ENCODE results near the gene ZNF71. TPM values are rescaled to one million over a fixed set of nuclear protein-coding genes. Genes with fewer than 3 reads are reported as not detected.
"Not testable (repeated sequence)": the region's sequence is repeated elsewhere in the genome, so short reads cannot be mapped to it uniquely, and the experiment has no call there.

Gene ZNF71
- total and polyA plus RNA-seq, 5 donors, result 5.0 to 7.5 (median 6.4) TPM

DNA sequence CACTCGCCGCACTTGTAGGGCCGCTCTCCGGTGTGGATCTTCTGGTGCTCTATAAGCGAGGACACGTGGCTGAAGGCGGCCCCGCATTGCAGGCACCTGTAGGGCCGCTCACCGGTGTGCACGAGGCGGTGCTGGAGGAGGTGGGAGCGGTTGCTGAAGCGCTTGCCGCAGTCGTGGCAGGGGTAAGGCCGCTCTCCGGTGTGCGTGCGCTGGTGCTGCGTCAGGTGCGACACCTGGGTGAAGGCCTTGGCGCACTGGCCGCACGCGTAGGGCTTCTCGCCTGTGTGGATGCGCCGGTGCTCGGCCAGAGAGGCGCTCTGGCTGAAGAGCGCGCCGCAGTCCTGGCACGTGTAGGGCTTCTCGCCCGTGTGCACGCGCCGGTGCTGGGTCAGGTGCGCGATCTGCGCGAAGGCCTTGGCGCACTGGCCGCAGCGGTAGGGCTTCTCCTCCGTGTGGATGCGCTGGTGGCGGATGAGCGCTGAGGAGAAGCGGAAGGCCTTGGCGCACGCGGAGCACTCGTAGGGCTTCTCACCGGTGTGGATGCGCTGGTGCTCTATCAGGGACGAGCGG, 68.9 kb downstream of the ZNF71 start:
- intact Hi-C loops (cut with DNase I), result no loop called here
- 84% methylated on average over 60 of the region's 60 CpGs for WGBS
- ATAC-seq (no peak), DNase-seq (peak in 1 of 3 donors; percentile 49)
- H3K27me3 ChIP-seq (ENCODE audit: control insufficient read depth, insufficient read depth), result no peaks in the 10 kb centered on the region
- H3K4me1 ChIP-seq (ENCODE audit: control insufficient read depth, insufficient read depth, low read length), result no peaks in the 10 kb centered on the region
- no peaks in the 10 kb centered on the region for H3K9me3 ChIP-seq (ENCODE audit: control insufficient read depth, low read length)
- no peak overlapping the region for H3K4me3 ChIP-seq (ENCODE audit: low read length)
- H3K27ac ChIP-seq (ENCODE audit: low read length), result no peak overlapping the region

DNA sequence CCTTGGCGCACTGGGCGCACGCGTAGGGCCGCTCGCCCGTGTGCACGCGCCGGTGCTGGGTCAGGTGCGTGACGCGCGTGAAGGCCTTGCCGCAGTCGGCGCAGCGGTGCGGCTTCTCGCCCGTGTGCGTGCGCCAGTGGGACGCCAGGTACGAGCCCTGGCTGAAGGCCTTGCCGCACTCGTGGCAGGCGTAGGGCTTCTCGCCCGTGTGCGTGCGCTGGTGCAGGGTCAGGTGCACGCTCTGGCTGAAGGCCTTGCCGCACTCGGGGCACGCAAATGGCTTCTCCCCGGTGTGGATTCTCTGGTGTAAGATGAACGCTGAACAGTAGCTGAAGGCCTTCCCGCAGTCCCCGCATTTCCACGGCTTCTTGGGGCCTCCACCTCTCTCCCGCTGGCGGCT, 69.4 kb downstream of the ZNF71 start:
- no peak overlapping the region for H3K27ac ChIP-seq (ENCODE audit: low read length)
- no peaks in the 10 kb centered on the region for H3K27me3 ChIP-seq (ENCODE audit: control insufficient read depth, insufficient read depth)
- no peaks in the 10 kb centered on the region for H3K4me1 ChIP-seq (ENCODE audit: control insufficient read depth, insufficient read depth, low read length)
- intact Hi-C loops (cut with DNase I), result no loop called here
- no peaks in the 10 kb centered on the region for H3K9me3 ChIP-seq (ENCODE audit: control insufficient read depth, low read length)
- no peak for DNase-seq
- no peak overlapping the region for H3K4me3 ChIP-seq (ENCODE audit: low read length)
- WGBS, result 83% methylated on average over 43 of the region's 43 CpGs
- ATAC-seq, result no peak

DNA sequence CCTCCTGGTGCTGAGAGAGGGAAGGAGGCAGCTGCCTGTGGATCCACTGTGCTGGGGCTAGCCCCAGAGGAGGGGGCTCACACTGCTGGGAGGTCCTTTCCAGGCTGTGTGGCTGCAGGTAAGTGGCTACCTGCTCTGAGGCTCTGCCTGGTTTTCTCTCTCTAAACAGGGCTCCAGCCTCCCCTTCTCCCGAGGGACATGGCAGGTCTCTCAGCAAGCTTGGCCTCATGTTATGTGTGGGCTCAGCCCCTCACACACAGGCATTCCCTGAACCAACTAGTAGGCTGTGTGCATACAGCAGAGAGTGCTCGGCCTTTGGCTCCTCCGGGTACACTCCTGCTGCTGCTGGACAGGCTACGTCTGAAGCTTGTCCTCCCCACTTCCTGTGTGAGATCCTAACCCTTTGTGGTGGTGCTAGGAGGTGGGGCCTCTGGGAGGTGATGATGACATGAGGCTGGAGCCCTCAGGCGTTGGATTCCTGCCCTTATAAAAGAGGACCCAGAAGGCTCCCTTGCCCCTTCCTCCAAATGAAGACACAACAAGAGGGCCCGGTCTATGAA, 72.3 kb downstream of the ZNF71 start:
- DNase-seq, result no peak
- intact Hi-C loops (cut with DNase I), result no loop called here
- ATAC-seq, result no peak

DNA sequence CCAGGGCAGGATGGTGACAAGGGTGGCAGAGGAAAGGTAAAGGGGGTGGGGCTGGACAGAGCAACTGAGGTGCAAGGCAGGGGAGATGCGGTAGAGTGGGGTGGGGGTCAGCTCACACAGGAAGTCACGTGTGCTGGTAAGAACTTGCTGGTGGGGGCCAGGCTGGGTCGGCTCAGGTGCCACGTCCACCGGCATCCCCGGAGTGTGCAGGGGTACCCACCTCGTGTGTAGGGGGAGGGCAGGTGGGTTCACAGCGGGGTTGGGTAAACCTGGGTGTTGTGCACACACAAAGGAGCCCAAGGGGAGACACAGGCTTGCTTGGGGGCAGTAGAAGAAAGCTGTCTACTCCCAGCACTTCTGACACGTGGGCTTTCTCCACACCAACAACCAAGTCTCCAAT, 73.6 kb downstream of the ZNF71 start:
- Histone ChIP-seq H3K27me3 (ENCODE audit: control insufficient read depth, insufficient read depth) (no peaks in the 10 kb centered on the region), H3K9me3 (ENCODE audit: control insufficient read depth, low read length) (no peaks in the 10 kb centered on the region), H3K27ac (ENCODE audit: low read length) (no peak overlapping the region), H3K4me1 (ENCODE audit: control insufficient read depth, insufficient read depth, low read length) (peaks cover 10% of the 10 kb centered on the region), H3K4me3 (ENCODE audit: low read length) (no peak overlapping the region)
- WGBS, result 88% methylated on average over 9 of the region's 9 CpGs
- ATAC-seq (no peak), DNase-seq (no peak)
- intact Hi-C loops (cut with DNase I), result no loop called here

More for the DNA sequence above, 72.3 kb downstream of the ZNF71 start:
- Histone ChIP-seq H3K9me3 (ENCODE audit: control insufficient read depth, low read length) (no peaks in the 10 kb centered on the region), H3K27me3 (ENCODE audit: control insufficient read depth, insufficient read depth) (no peaks in the 10 kb centered on the region), H3K4me3 (ENCODE audit: low read length) (no peak overlapping the region), H3K4me1 (ENCODE audit: control insufficient read depth, insufficient read depth, low read length) (peaks cover 10% of the 10 kb centered on the region), H3K27ac (ENCODE audit: low read length) (no peak overlapping the region)
- WGBS, result 61% methylated on average over 6 of the region's 6 CpGs

DNA sequence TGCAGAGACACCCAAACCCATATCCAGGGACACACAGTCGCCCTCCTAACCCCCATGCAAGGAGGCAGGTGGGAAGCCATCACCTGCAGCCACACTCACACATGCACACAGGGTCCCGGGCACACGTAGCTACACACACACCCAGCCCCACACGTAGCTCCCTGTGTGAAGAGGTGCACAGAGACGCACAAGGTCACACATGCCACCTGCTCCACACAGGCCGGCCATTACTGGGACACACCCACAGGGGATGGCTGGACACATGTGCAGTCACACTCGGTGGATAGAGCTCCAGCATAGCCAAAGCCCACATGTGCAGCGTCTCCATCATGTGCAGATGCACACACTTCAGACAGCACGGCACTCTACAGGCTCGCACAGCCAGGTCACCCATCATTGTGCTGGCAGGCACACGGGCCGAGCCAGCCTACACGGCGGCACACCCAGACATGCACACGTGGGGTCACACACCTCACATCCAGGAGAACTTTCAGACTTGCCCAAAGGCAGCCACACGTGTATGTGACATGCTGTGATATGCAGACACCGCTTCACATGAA, 75.4 kb downstream of the ZNF71 start:
- H3K27ac ChIP-seq (ENCODE audit: low read length), result no peak overlapping the region
- intact Hi-C loops (cut with DNase I), result no loop called here
- H3K27me3 ChIP-seq (ENCODE audit: control insufficient read depth, insufficient read depth), result no peaks in the 10 kb centered on the region

DNA sequence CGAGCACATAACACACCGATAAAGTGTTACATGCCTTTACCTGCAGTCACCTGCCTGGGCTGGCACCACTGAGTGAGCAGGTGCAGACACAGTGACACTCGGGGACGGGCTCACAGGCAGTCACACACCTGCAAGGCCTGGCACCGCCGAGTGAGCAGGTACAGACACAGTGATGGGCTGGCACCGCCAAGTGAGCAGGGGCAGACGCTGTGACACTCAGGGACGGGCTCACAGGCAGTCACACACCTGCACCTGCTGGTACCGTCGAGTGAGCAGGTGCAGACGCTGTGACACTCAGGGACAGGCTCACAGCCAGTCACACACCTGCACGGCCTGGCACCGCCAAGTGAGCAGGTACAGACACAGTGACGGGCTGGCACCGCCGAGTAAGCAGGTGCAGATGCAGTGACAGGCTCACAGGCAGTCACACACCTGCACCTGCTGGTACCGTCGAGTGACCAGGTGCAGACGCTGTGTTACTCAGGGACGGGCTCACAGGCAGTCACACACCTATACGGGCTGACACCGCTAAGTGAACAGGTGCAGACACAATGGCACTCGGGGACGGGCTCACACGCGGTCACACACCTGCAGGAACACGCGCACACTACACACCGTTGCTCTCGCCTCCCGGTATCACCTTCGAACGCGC, 76.0 kb downstream of the ZNF71 start:
- intact Hi-C loops (cut with DNase I), result no loop called here
- H3K9me3 ChIP-seq (ENCODE audit: control insufficient read depth, low read length), result no peaks in the 10 kb centered on the region
- no peaks in the 10 kb centered on the region for H3K27me3 ChIP-seq (ENCODE audit: control insufficient read depth, insufficient read depth)
- DNase-seq (peak in 2 of 3 donors; percentile 64 to 67), ATAC-seq (peak; percentile 43 to 48)
- H3K4me1 ChIP-seq (ENCODE audit: control insufficient read depth, insufficient read depth, low read length), result peaks cover 10% of the 10 kb centered on the region
- WGBS, result 35% methylated on average over 35 of the region's 35 CpGs
- peak overlapping the region; percentile 53 for H3K4me3 ChIP-seq (ENCODE audit: low read length)
- no peak overlapping the region for H3K27ac ChIP-seq (ENCODE audit: low read length)

More for the DNA sequence above, 75.4 kb downstream of the ZNF71 start:
- H3K9me3 ChIP-seq (ENCODE audit: control insufficient read depth, low read length), result no peaks in the 10 kb centered on the region
- 84% methylated on average over 17 of the region's 17 CpGs for WGBS
- no peak overlapping the region for H3K4me3 ChIP-seq (ENCODE audit: low read length)
- ATAC-seq, result no peak
- no peak for DNase-seq
- peaks cover 10% of the 10 kb centered on the region for H3K4me1 ChIP-seq (ENCODE audit: control insufficient read depth, insufficient read depth, low read length)

DNA sequence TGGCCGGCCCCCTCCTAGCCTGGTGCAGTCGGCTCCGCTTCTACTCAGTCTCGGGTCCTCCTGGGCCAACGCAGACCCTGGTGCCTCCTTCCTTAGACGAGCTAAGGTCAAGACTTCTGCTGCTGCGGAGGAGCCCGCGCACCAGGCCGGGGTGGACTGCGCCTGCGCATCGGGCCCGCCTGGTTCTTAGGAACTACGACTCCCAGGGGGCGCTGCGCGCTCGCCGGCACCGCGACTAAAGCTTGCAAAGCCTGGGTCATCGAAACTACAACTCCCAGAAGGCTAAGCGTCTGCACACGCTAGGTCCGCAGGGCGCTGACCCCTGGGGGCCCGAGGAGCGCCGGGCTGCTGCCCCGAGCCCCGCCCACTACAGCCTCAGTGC, 76.5 kb downstream of the ZNF71 start, which contains the start of gene ZNF835:
Gene ZNF835 (minus strand): TSS at position 145 of the 382 bp plus-strand sequence. CDS start 6,559 bp downstream, outside the sequence.
- Histone ChIP-seq H3K4me3 (ENCODE audit: low read length) (peak within 1 kb of the TSS; percentile 53), H3K4me1 (ENCODE audit: control insufficient read depth, insufficient read depth, low read length) (peaks cover 10% of the 10 kb centered on the region), H3K9me3 (ENCODE audit: control insufficient read depth, low read length) (no peaks in the 10 kb centered on the region), H3K27ac (ENCODE audit: low read length) (peak within 1 kb of the TSS; percentile 11), H3K27me3 (ENCODE audit: control insufficient read depth, insufficient read depth) (no peaks in the 10 kb centered on the region)
- intact Hi-C loops (cut with DNase I), result no loop called here
- ATAC-seq (peak; percentile 95 to 97), DNase-seq (peak; percentile 98 to 99 (median 99))
- under 1% methylated on average over 32 of the region's 32 CpGs for WGBS

DNA sequence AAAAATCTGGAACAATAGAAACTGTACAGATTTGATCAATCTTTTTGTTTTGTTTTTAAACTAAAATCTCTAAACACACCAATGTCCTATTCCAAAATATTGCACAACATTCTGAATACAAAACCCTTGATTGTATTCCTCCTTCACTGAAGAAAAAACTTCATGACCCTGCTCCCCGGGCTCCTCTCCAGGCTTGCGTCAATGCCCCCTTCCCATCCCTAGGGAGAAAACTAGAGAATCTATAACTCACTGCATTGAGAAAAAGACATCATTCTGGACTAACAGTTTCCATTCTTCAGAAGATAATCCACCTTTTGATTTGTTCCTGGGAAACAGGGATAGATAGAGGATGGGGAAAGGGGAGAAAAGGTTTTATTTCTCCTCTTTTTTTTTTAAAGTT, 77.5 kb downstream of the ZNF71 start:
- ATAC-seq, result peak in 1 of 2 donors; percentile 42
- H3K4me3 ChIP-seq (ENCODE audit: low read length); H3K27me3 ChIP-seq (ENCODE audit: control insufficient read depth, insufficient read depth); H3K27ac ChIP-seq (ENCODE audit: low read length); H3K9me3 ChIP-seq (ENCODE audit: control insufficient read depth, low read length); H3K4me1 ChIP-seq (ENCODE audit: control insufficient read depth, insufficient read depth, low read length); intact Hi-C loops (cut with DNase I): not testable (repeated sequence)
- WGBS, result 68% methylated on average over 2 of the region's 2 CpGs
- peak; percentile 73 to 92 (median 86) for DNase-seq

Other genes with a start within 250 kb of the ZNF71 start
- gene ZNF582, start 201.8 kb upstream of the ZNF71 start, total RNA-seq, result 1 to 10 TPM; 3.6 to 5.8 (median 4.8) TPM
- gene ZNF582, start 201.8 kb upstream of the ZNF71 start, polyA plus RNA-seq, result 6.3 TPM
- gene ZNF583, start 191.0 kb upstream of the ZNF71 start, total RNA-seq, result 1 to 10 TPM; 5.6 to 8.6 (median 7.0) TPM
- 3.1 TPM for gene ZNF583, start 191.0 kb upstream of the ZNF71 start, polyA plus RNA-seq
- 1 to 10 TPM; 3.3 to 7.2 (median 5.3) TPM for gene ZNF667, start 118.0 kb upstream of the ZNF71 start, total RNA-seq
- gene ZNF667, start 118.0 kb upstream of the ZNF71 start, polyA plus RNA-seq, result 3.2 TPM
- 1 to 10 TPM; 4.5 to 9.3 (median 6.7) TPM for gene ZNF471, start 87.4 kb upstream of the ZNF71 start, total RNA-seq
- 2.8 TPM for gene ZNF471, start 87.4 kb upstream of the ZNF71 start, polyA plus RNA-seq
- gene ZFP28, start 56.4 kb upstream of the ZNF71 start, total RNA-seq, result 1 to 10 TPM; 5.2 to 6.7 (median 6.0) TPM
- 3.8 TPM for gene ZFP28, start 56.4 kb upstream of the ZNF71 start, polyA plus RNA-seq
- 1 to 10 TPM; 3.5 to 5.2 (median 4.8) TPM for gene ZNF470, start 27.8 kb upstream of the ZNF71 start, total RNA-seq
- gene ZNF470, start 27.8 kb upstream of the ZNF71 start, polyA plus RNA-seq, result 2.8 TPM
- under 1 TPM in 2 of 4 donors, not detected in 2; 0.31 to 0.40 TPM for gene SMIM17, start 47.9 kb downstream of the ZNF71 start, total RNA-seq
- gene SMIM17, start 47.9 kb downstream of the ZNF71 start, polyA plus RNA-seq, result 0.18 TPM
- gene ZNF835, start 76.5 kb downstream of the ZNF71 start, total RNA-seq, result 1 to 10 TPM; 3.6 to 7.4 (median 6.1) TPM
- 1.6 TPM for gene ZNF835, start 76.5 kb downstream of the ZNF71 start, polyA plus RNA-seq
- 10 to 100 TPM; 12.2 to 17.0 (median 14.4) TPM for gene PEG3, start 245.4 kb downstream of the ZNF71 start, total RNA-seq
- 3.1 TPM for gene PEG3, start 245.4 kb downstream of the ZNF71 start, polyA plus RNA-seq
- gene ZIM2, start 245.4 kb downstream of the ZNF71 start, total RNA-seq, result under 1 TPM in 2 of 4 donors, not detected in 2; 0.17 to 0.25 TPM
- gene ZIM2, start 245.4 kb downstream of the ZNF71 start, polyA plus RNA-seq, result 0.05 TPM